ENCODE data around the gene DPYSL5.

- TF ChIP-seq PKNOX1 (IDR thresholded peaks at IDR 0.05) (no peak), FOXM1 (IDR thresholded peaks at IDR 0.05; ENCODE audit: borderline replicate concordance) (no peak), FOXK2 (IDR thresholded peaks at IDR 0.05) (no peak), LEF1 (IDR thresholded peaks at IDR 0.05; ENCODE audit: borderline replicate concordance) (no peak)
Measured at GRCh38 chr2:26880910-26881435, 33.0 kb downstream of the DPYSL5 start.

Data from HEK293T (cell line).